SK-N-MC (cell line): ENCODE data around the gene FAR1.

Experiments
- EZH2 ChIP-seq: fragments of 200-600 bp; sonication (generic); IDR thresholded peaks from one replicate; pipeline ENCODE4 v1.6.1; 2017; ENCODE audit warnings: antibody characterized with exemption
- POLR2AphosphoS5 ChIP-seq: IDR thresholded peaks from 2 replicates; pipeline ENCODE4 v1.6.1; 2012; ENCODE audit warnings: mild to moderate bottlenecking, low read depth, low read length, borderline replicate concordance

DNA sequence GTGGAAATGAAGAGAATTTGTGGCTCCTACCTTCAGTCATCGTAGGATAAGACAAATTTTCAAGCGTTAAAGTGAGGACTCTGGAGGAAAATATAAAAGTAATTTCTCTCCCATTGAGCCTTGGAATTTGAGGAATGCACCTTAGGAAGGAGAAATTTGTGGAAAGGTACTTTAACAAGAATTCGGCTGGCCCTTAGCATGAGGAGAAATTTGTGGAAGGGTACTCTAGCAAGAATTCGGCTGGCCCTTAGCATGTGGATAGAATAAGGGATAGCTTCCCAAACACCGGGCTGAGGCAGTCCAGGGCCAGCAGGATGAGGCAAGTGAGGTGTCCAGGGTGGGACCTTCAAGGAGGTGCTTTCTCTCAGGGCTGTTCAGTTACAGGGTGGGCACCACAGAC, 33.2 kb upstream of the FAR1 start:
- TF ChIP-seq POLR2AphosphoS5, result no peak
- TF ChIP-seq EZH2, result no peak
